ENCODE data around the gene ODC1.

ODC1 gene

DNA sequence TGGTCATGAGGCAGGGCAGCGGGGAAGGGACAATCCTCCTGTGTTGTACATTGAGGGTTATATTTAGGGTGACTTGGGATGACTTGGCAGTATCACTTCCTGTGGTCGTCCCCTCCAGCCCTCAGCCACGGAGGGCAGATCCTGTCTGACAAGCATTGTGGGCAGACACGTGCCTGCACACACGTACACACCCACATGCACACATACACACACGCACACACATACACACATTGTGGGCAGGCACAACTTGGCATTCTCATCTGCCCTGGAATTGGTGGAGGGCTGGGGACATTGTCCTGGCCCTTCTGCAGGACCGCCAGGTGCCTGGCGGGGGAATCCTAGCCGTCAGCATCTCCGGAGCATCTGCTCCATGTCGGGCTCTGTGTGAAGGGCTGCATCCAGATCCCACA is 47.6 kb downstream of the ODC1 start:
- DNase-seq (ENCODE audit: low read depth): no peak

DNA sequence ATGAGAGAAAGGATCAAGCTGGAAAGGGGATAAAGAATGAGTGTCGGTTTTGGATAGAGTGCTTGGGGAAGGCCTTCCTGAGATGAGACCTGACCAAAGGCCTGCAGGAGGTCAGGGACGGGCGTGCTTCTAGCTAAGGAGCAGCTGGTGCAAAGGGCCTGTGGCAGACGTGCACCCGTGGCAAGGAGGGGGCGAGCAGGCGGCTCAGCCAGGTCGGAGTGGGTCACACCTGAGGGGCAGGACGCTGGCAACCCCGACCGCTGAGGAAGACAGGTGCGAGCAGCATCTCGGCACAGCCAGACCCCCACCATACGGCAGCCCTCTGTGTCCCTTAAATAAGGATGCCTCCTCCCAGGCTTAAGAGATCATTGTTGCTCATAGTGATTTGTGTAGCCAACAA is 48.1 kb downstream of the ODC1 start:
- no peak for DNase-seq (ENCODE audit: low read depth)

DNA sequence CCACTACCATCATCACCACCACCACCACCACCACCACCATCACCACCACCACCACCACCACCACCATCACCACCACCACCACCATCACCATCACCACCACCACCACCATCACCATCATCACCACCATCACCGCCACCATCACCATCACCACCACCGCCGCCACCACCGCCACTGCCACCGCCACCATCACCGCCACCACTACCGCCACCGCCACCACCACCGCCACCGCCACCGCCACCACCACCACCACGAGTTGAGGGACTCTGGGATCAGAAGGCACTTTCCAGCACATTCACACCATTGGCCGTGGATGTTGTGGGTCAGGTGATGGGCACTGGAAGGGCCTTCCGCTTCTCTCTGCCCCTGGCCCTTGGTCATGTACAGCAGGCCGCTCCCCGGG is 48.8 kb downstream of the ODC1 start:
- no peak for DNase-seq (ENCODE audit: low read depth)

DNA sequence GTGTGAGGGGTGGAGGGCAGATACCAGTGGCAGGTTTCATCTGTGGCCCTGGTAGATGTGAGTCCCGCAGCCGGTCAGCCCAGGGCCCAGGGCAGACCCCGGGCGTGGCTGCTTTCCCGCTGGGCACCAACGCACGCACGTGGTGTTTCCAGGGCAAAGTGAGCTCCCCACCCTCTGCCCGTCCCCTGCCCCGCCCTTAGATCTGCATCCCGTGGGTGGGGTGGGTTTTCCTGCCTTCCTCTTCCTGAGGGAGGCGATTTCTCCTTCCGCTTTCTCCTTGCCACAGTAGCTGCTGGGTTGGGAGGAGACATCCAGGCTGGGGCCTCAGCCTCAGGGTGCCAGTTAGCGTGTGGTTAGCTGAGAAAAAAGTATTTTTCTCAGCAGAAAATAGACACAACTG is 49.6 kb downstream of the ODC1 start:
- no peak for DNase-seq (ENCODE audit: low read depth)

DNA sequence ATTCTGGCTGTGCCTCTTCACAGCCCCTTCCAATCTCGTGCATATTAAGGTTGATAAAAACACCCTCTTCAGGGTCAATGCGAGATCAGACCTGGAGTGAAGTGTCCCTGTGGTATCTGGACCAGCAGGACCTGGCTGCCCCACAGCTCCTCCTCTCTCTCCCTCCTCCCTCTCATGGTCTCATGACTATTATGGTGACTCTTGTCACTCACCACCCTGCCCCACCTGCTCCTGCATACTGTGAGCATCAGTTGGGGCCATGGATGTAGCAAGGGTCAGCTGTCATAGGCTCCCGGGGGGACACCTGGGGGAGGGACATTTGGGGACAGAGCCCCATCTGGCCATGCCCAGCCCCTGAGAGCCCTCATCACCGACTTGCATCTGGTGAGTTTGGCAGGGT is 50.2 kb downstream of the ODC1 start:
- no peak for DNase-seq (ENCODE audit: low read depth)

DNA sequence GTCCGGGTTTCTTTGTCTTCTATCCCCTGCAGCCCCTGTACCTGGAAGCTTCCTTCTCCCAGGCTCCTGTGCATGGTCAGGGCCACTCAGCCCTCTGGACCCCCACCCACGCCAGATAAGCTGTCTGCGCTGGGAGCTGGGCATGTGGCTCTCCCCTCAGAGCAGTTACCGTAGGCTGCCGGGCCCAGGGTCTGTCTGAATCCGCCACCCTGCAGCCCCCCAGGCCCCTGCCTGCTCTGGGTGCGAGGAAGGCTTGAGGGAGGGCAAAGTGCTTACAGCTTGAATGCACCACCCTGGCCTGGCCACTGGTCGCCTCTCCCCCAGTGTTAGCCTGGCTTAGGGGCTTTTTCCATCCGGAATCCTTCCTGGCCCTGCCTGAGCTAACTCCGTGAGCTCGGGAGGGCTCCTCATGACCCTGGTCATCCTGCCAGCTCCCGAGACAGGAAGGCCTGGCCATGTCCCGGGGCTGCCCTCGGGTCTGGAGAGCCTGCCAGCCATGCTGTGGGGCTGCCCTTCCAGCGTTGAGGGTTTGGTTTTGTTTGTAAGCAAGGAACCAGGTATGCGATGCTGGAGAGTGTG is 50.7 kb downstream of the ODC1 start:
- DNase-seq (ENCODE audit: low read depth): no peak

DNA sequence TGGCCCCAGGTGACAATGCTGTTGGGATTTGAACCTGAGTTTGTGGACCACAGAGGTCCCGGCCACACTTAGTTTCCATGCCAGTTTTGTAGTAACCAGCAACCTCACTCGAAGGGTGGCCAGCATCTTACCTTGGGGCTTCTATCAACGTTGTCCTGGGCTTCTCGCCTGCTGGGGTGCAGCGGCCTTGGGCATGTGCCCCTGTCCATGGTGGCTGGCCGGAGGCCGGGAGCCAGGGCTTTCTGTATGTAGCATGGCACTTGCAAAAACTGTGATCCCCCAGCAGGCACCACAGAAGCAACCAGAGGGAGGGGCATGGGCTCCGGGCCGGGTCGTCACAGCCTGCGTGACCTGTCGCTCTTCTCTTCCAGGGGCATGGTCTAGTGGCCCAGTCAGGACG is 51.7 kb downstream of the ODC1 start:
- no peak for DNase-seq (ENCODE audit: low read depth)

DNA sequence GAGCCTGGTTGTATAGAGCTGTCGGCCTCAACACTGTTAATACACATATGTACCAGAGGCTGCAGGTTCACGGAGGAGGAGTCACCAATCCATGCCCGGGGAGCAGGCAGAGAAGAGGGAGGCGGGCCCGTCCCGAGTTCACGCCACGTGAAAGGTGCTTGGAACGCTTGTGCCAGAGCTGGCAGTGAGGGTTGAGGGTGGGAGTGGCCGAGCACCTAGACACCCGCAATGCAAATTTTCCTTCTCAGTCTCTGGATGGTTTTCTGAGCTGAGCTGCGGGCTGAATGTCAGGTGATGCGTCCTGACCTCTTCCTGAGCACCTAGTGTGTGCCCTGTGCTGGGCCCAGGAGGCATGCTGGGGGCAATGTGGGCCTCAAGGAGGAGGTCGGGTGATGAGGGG is 52.2 kb downstream of the ODC1 start:
- DNase-seq (ENCODE audit: low read depth): no peak

DNA sequence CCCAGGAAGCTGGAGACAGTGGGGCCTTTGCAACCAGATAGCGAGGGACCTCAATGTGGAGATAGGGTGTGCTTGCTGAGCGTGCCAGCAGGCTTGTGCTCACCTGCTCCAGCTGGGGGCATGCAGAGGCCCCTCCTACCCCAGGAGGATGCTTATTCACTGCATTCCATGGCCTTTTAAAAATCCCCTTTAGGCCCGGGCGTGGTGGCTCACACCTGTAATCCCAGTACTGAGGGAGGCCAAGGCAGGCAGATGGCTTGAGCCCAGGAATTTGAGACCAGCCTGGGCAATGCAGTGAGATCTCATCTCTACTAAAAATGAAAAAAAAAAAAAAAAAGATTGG is 54.5 kb downstream of the ODC1 start:
- DNase-seq (ENCODE audit: low read depth): no peak

DNA sequence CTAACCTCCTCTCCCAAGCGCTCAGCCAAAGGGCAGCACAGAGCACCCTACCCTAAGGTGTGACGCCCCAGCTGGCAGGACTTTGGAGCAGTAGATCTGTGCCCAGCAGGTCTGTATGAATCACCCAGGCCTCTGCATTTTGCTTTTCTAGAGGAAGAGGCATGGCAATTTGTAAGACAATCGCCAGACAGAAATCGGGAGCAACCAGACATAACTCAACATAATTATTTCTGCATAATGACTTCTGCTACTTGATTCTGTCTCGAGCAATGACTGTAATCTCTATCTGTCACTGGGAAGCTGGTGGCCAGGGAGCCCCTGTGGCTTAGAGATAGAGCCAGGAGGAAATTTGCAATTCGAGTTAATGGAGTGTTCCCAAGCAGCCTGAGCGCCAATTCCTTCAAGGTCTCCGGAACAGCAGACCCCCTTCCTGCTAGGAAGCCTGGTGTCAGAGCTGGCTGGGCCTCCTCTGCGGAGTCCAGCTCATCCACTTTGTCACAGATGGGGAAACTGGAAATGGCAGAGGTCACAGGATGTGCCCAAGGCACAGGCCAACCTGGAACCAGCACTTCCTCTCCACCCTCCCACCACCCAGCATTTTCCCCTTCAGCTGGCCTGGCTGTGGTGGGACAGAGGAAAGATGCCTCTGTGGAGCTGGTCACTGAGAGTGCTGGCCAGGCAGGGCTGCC is 55.0 kb downstream of the ODC1 start:
- DNase-seq (ENCODE audit: low read depth): no peak

DNA sequence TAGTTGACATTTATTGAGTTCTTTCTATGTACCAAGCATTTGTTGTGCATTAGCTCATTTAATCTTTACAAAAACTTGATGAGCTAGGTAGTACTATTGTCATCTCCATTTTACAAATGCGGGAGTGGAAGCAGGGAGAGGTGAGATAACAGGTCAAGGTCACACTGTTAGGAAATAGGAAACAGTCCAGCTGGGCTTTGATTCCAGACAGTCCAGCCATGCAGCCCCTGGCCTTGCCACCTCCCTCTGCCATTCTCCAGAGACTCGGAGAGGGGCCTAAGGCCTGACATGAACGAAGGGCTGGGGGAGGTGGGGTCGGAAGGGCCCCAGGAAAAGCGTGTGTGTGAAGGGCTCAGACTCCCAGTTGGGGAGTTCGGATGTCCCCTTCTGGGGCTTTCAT is 55.6 kb downstream of the ODC1 start:
- no peak for DNase-seq (ENCODE audit: low read depth)

DNA sequence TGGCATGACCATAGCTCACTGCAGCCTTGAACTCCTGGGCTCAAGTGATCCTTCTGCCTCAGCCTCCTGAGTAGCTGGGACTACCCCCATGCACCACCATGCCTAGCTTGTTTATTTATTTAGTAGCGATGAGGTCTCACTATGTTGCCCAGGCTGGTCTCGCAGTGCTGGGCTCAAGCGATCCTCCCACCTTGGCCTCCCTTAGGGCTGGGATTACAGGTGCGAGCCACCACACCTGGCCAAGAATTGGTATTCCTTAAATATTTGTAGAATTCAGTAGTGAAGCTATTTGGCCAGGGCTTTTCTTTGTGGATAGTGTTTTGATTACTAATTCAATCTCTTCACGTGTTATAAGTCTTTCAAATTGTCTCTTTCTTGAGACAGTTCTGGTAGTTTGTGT is 56.0 kb downstream of the ODC1 start:
- no peak for DNase-seq (ENCODE audit: low read depth)

DNA sequence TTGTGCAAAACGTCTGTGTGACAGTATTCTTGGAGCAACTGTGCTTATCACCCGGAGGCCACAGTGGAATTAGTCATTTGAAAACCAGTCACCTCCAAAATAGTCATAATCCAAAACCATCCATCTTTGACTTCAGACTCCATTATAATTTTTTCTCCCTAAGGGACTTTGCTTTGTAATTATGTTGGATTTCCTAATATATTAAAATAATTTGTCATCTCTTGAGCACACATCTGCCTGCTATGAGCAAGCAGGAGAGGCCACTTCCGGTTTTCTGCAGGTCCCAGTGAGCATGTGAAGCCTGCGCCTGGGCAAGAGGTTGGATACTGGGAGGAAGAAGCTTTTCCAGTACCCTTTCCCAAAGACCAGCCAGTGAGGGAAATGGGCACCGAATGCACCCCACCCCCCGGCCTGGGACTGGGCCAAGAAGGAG is 57.7 kb downstream of the ODC1 start:
- no peak for DNase-seq (ENCODE audit: low read depth)

Data from T follicular helper cell (primary cell).